HG03521 (cell line): Measurements from ENCODE around the gene OR51E1.

ENCODE experiments used
- ATAC-seq: cut with Tn5 transposase; IDR thresholded peaks from one replicate; pipeline ENCODE4 v1.9.1; 2021; ENCODE audit warnings: mild to moderate bottlenecking, moderate library complexity; ENCODE audit not compliant: unreplicated experiment

OR51E1 gene

GRCh38 chr11:4647766-4648165 is 4.0 kb downstream of the OR51E1 start:
- no peak for ATAC-seq

- no peak for ATAC-seq
Measured at GRCh38 chr11:4654635-4655369, 11.0 kb downstream of the OR51E1 start.

DNA sequence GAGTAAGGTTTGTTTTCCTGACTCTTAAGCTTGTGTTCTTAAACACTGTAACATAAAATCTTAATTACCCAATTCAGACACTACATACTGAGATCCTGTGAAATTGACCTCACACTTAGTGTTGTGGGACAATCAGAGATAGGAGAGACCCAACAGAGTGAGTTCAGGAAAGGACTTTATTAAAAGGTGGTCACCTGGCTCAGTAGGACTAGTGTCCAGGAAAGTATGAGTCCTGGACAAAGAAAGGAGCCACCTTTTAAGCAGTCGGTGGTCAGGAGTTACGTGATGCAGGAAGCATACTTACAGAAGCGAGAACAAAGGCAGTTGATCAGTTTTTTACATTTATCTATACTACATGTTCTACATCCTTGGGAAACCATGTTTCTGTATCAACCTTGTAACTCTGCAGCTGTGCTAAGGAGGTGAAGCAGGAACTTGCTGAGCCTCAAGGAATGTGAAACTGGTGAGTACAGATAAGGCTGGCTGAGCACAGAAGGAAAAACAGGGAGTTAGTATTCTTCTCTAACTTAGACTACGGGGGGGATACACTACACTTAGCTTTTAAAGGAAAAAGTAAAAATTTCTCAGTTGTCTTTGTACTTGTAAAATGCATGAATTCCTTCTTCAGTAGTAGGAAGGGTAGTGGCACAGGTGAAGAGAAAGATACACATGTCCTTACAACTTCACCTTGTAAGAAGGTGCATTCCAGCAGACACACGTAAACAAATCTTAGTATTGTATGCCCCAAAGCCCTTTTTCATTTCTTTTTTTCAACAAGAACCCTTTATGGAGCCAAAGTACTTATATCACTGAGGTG is 15.1 kb downstream of the OR51E1 start:
- no peak for ATAC-seq

- no peak for ATAC-seq
Measured at GRCh38 chr11:4662876-4663275, 19.1 kb downstream of the OR51E1 start.

DNA sequence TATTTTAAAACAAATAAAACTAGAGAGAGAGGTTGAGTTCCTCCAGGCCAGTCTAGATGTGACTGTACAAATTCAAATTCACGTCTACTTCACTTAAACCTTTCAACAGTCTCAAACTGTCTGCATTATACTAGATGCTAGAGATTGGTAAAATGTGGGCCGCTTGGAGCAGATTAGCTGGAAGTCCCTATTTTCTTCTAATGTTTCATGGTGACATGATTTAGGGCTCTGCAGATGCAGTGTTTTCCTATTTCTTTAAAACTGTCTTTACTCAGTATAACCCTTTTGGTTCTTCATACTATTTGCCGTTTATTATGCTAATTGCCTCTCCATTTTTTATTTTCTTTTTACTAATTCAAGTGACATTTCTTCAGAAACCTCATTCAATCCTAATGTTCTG is 20.4 kb downstream of the OR51E1 start:
- ATAC-seq, result no peak

DNA sequence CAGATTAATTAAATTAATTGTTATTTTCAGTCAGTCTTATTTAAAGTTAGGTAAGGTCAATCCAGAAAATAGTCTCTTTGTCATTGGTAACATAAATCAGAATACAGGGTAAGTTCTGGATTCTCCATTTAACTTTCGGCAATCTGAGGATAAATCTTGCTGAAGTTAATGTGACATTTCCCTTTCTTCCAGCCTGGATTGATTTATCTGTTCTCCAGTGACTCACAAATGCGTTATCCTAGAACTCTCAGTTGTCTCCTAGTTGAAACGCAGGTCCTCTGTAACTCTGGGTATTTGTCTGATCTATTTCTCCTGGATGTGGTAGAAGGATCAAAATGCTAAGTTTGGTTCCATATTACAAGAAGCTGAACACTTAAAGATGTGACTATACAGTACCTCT is 21.0 kb downstream of the OR51E1 start:
- no peak for ATAC-seq

GRCh38 chr11:4665424-4665823 is 21.6 kb downstream of the OR51E1 start:
- no peak for ATAC-seq

DNA sequence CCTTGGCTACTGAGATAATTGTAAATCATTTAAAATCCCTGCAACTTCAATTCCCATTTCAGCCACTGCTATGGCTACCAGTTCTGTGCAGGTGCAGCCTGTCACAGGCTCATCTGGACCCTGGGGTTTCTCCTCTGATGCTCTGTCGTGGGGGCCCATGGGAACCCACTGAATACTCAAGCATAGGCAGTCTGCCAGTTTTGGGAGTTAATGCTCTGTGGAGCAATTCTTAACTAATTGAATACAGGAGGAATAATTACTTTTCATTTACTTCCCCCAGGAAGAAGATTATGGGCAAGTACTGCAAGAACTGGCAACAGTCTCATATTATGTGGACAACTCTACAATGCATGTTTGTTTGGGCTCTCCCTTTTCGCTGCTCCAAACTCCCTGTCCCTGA is 28.0 kb downstream of the OR51E1 start:
- ATAC-seq, result no peak

GRCh38 chr11:4672470-4672869 is 28.7 kb downstream of the OR51E1 start:
- no peak for ATAC-seq

DNA sequence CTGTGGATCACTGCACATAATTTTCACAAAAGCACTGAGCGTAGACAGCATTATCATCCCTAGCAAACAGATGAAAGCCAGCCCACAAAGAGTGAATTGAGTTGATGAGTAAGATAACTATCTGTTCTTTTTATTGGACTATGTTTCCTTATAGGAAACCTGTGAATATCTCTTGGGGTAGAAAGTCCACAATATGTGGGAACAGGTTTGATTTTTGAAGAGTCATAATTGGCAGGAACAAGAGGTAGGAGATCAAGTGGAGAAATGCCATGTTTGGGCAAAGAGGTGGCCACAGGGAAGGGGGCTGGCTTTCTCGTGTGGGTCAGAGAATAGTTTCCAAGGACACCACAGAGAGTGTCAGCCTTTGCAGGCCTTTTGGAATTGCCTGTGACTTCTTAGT is 30.0 kb downstream of the OR51E1 start:
- no peak for ATAC-seq

GRCh38 chr11:4677948-4678347 is 34.2 kb downstream of the OR51E1 start:
- ATAC-seq, result no peak

GRCh38 chr11:4680341-4680740 is 36.6 kb downstream of the OR51E1 start:
- no peak for ATAC-seq

DNA sequence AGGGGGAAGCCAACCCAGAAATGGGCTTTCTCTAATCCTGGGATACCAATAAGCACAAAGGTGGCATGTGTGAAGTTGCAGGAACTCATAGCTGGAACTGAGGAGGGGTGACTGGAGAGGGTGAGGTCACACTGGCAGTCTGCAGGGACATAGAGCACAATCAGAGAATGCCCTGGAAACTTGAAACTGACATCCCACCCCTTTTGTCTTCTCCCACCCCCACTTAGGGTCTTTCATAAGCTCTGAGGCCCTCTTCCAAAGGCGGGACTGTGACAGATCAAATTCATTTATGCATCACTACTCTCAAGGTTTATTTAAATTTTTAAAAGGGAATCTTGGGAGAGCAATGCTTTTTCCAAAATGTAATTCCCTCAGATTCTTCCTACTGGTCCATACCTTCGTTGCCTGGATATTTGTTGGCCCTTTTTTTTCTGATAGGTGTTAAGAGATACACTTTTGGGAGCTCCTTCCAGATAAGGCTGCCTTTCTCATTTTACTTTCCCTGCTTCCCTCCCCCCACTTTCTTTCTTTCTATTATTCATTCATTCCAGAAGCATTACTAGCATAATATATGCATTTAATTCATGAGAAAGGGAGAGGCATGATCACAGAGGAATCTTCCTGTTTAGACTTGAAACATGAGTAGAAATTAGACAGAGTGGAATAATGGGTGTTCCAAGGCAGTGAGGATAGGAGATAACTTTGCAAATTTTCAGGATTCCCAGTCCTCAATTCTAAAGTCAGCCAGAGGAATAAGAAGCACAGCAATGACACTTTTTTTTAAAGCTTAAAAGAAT is 39.0 kb downstream of the OR51E1 start:
- no peak for ATAC-seq

GRCh38 chr11:4684631-4685285 is 41.0 kb downstream of the OR51E1 start:
- no peak for ATAC-seq

DNA sequence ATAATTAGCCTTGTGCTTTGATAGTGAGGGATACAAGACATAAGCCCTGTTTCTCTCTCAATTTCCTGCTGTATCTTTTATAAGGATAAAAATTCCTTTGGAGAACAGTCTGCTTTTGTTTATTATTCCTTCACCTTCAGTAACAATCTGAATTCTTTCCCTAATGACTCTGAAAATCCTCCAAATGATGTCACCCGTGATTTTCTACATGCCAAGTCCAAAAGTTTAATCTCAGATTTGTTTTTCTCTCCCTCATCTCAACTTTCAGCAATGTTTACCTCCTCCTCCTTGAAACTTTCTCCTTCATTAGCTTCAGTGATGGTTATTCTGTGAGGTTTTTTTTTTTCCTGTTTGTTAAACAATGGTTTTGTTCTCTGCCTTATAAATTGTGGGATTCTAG is 51.7 kb downstream of the OR51E1 start:
- no peak for ATAC-seq

DNA sequence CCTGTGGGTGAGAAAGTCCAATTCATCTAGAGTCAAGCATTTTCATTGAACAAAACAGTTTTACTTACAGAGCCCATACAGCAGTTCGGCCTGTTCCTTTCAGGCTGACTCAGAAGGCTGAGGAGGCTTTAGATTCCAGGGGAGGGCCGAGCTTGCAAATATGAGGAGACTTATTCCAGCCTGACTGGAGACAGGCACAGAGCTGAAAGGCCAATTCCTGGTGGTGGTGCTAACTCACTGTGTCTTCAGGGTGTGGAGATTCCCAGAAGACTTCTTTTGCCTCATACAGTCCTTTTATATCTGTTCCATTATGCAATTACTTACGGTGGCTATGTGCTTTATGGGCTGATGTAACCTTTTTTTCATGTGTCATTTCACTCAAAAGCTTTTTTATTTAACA is 53.8 kb downstream of the OR51E1 start, which contains the start of gene OR51E2:
Gene OR51E2, minus strand, starts transcription at position 269 of the 400 bp plus-strand sequence. CDS start 15,142 bp downstream, outside the sequence.
- ATAC-seq, result no peak

GRCh38 chr11:4699697-4700435 is 56.1 kb downstream of the OR51E1 start:
- peak; percentile 80 for ATAC-seq

GRCh38 chr11:4700436-4700820 is 56.6 kb downstream of the OR51E1 start:
- ATAC-seq, result no peak

DNA sequence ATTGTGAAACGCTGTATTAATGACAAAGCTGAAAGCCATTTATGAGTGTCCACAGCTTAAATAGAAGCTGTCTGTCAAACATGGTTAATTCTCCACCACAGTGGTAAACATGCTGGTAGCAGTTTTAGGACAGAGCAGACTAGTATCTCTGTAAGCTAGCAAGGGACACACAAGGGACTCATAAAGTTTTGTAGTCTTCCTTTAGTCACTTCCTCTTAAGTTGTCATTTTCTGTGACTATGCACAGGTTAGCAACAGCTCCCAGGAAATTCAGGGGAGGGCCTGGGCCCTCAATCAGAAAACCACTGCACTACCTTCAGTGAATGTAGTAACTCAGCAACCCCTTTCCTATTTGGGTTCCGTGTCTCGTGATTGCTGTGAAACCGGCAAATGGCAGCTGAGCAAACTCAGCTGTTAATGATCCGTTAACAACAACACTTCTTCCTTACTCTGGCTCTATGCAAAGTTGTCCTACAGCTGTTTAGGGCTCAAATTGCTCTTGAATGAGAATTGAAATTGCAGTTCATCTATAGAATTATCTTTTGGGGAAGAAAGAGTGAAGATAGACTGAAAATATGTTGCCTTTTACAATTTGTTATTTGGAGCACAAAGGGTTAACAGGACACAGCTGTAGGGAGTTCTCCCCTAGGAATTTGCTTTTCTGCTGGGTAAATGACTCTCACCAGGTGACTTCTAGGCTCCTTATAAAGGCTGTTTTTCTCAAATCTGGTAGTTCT is 60.4 kb downstream of the OR51E1 start, which contains the start of gene MMP26:
Gene MMP26, plus strand, starts transcription at position 731 of the 736 bp plus-strand sequence.
- ATAC-seq, result peak; percentile 53
